Liver (tissue), 3 donors: ENCODE results near the gene CMTM4.

Experiments used
- EGR1 ChIP-seq, 2 donors: IDR thresholded peaks; 2 replicates each; pipeline ENCODE4 v1.6.1; 2016 to 2018; ENCODE audit warnings: antibody characterized with exemption in 2 of 2, low read depth in 2 of 2
- GABPA ChIP-seq, 2 donors: IDR thresholded peaks in 1 of 2; conservative IDR thresholded peaks in 1 of 2; 2 replicates each; pipeline ENCODE4 v1.6.1; 2016; ENCODE audit warnings: antibody characterized with exemption in 2 of 2, mild to moderate bottlenecking in 1 of 2, moderate library complexity in 1 of 2
- HNF4A ChIP-seq, 2 donors: conservative IDR thresholded peaks; 2 replicates each; pipeline ENCODE4 v1.6.1; 2016; ENCODE audit warnings: antibody characterized with exemption in 2 of 2, mild to moderate bottlenecking in 2 of 2
- HNF4G ChIP-seq: IDR thresholded peaks from 2 replicates; pipeline ENCODE4 v1.6.1; 2016; ENCODE audit warnings: antibody characterized with exemption
- JUND ChIP-seq, 2 donors: IDR thresholded peaks; 2 replicates each; pipeline ENCODE4 v1.6.1; 2016; ENCODE audit warnings: antibody characterized with exemption in 2 of 2
- RAD21 ChIP-seq, 2 donors: IDR thresholded peaks; 2 replicates each; pipeline ENCODE4 v1.6.1; 2016; ENCODE audit warnings: antibody characterized with exemption in 2 of 2, mild to moderate bottlenecking in 2 of 2
- RXRA ChIP-seq, 2 donors: IDR thresholded peaks; 2 replicates each; pipeline ENCODE4 v1.6.1; 2017 to 2018; ENCODE audit warnings: antibody characterized with exemption in 2 of 2, mild to moderate bottlenecking in 1 of 2
- SP1 ChIP-seq: IDR thresholded peaks from 2 replicates; pipeline ENCODE4 v1.6.1; 2018; ENCODE audit warnings: antibody characterized with exemption, mild to moderate bottlenecking
- TAF1 ChIP-seq: conservative IDR thresholded peaks from 2 replicates; pipeline ENCODE4 v1.6.1; 2016; ENCODE audit warnings: antibody characterized with exemption, mild to moderate bottlenecking
- YY1 ChIP-seq: IDR thresholded peaks from 2 replicates; pipeline ENCODE4 v1.6.1; 2016; ENCODE audit warnings: antibody characterized with exemption, mild to moderate bottlenecking
- TF ChIP-seq, protein P1 (sequence below): fragments of 150-350 bp; IDR thresholded peaks from 2 replicates; pipeline ENCODE4 v1.5.1; 2017; ENCODE audit warnings: improper control_type of control experiment, low read depth, low read length; ENCODE audit not compliant: missing input control
- TF ChIP-seq, protein P2 (sequence below): IDR thresholded peaks from 2 replicates; pipeline ENCODE4 v1.6.1; 2016; ENCODE audit warnings: antibody characterized with exemption
- TF ChIP-seq, protein P3 (sequence below): IDR thresholded peaks from 2 replicates; pipeline ENCODE4 v1.6.1; 2016; ENCODE audit warnings: antibody characterized with exemption, mild to moderate bottlenecking
- donor health status: healthy.
- donor health status: healthy.

DNA sequence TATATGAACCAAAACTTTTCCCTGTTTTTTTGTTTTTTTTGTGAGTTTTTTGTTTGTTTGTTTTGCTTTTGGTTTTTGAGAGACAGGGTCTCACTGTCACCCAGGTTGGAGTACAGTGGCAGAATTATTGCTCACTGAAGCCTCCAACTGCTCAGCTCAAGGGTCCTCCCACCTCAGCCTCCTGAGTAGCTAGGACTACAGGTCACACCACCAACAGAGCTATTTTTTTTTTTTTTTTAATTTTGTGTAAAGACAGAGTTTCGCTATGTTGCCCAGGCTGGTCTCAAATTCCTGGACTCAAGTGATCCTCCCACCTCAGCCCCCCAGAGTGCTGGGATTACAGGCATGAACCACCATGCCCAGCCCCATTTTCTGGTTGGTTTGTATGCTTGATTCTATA lies 28.6 kb downstream of the CMTM4 start:
- TF ChIP-seq, protein P1, sequence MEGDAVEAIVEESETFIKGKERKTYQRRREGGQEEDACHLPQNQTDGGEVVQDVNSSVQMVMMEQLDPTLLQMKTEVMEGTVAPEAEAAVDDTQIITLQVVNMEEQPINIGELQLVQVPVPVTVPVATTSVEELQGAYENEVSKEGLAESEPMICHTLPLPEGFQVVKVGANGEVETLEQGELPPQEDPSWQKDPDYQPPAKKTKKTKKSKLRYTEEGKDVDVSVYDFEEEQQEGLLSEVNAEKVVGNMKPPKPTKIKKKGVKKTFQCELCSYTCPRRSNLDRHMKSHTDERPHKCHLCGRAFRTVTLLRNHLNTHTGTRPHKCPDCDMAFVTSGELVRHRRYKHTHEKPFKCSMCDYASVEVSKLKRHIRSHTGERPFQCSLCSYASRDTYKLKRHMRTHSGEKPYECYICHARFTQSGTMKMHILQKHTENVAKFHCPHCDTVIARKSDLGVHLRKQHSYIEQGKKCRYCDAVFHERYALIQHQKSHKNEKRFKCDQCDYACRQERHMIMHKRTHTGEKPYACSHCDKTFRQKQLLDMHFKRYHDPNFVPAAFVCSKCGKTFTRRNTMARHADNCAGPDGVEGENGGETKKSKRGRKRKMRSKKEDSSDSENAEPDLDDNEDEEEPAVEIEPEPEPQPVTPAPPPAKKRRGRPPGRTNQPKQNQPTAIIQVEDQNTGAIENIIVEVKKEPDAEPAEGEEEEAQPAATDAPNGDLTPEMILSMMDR, result no peak
- no peak for TF ChIP-seq YY1
- TF ChIP-seq, protein P2, sequence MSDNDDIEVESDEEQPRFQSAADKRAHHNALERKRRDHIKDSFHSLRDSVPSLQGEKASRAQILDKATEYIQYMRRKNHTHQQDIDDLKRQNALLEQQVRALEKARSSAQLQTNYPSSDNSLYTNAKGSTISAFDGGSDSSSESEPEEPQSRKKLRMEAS, result no peak
- TF ChIP-seq EGR1 (IDR thresholded peaks at IDR 0.05; ENCODE audit: low read depth in 2 of 2), result no peak
- TF ChIP-seq HNF4G, result no peak
- TF ChIP-seq RAD21 (IDR thresholded peaks at IDR 0.05), result no peak
- no peak for TF ChIP-seq TAF1
- TF ChIP-seq SP1, result no peak
- TF ChIP-seq RXRA (IDR thresholded peaks at IDR 0.05), result no peak
- TF ChIP-seq JUND (IDR thresholded peaks at IDR 0.05), result no peak
- TF ChIP-seq GABPA (IDR thresholded peaks at IDR 0.05 in 1 of 2, conservative IDR thresholded peaks at IDR 0.05 in 1 of 2), result no peak
- TF ChIP-seq, protein P3, sequence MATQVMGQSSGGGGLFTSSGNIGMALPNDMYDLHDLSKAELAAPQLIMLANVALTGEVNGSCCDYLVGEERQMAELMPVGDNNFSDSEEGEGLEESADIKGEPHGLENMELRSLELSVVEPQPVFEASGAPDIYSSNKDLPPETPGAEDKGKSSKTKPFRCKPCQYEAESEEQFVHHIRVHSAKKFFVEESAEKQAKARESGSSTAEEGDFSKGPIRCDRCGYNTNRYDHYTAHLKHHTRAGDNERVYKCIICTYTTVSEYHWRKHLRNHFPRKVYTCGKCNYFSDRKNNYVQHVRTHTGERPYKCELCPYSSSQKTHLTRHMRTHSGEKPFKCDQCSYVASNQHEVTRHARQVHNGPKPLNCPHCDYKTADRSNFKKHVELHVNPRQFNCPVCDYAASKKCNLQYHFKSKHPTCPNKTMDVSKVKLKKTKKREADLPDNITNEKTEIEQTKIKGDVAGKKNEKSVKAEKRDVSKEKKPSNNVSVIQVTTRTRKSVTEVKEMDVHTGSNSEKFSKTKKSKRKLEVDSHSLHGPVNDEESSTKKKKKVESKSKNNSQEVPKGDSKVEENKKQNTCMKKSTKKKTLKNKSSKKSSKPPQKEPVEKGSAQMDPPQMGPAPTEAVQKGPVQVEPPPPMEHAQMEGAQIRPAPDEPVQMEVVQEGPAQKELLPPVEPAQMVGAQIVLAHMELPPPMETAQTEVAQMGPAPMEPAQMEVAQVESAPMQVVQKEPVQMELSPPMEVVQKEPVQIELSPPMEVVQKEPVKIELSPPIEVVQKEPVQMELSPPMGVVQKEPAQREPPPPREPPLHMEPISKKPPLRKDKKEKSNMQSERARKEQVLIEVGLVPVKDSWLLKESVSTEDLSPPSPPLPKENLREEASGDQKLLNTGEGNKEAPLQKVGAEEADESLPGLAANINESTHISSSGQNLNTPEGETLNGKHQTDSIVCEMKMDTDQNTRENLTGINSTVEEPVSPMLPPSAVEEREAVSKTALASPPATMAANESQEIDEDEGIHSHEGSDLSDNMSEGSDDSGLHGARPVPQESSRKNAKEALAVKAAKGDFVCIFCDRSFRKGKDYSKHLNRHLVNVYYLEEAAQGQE, result no peak
- TF ChIP-seq HNF4A (conservative IDR thresholded peaks at IDR 0.05), result no peak
